Heart left ventricle (tissue), 16 donors: ENCODE results near the gene ZYX. TPM values are rescaled to one million over a fixed set of nuclear protein-coding genes. Genes with fewer than 3 reads are reported as not detected.
"Not testable (repeated sequence)": the region's sequence is repeated elsewhere in the genome, so short reads cannot be mapped to it uniquely, and the experiment has no call there.

Experiments
- ATAC-seq, 4 donors: fragments of 200-7000 bp; cut with Tn5 transposase; one replicate each; pipeline ENCODE4 v1.9.1; 2020 to 2022; ENCODE audit warnings: moderate library complexity in 4 of 4, mild to moderate bottlenecking in 3 of 4, moderate number of reproducible peaks in 1 of 4
- DNase-seq, 5 donors: peaks; one replicate each; pipeline ENCODE4 v3.0.0-alpha.2; 2020
- H3K27ac ChIP-seq, 12 donors: fragments of 200-600 bp; sonication (generic) in 4 of 12; one replicate each; pipeline versions ENCODE4 v1.5.0 to v1.8.0; 2016 to 2022; ENCODE audit warnings: mild to moderate bottlenecking in 2 of 12
- H3K27me3 ChIP-seq, 9 donors: fragments of 200-600 bp; sonication (generic) in 2 of 9; one replicate each; pipeline versions ENCODE4 v1.5.1 to v1.8.0; 2016 to 2022; ENCODE audit warnings: mild to moderate bottlenecking in 3 of 9
- H3K36me3 ChIP-seq, 9 donors: fragments of 200-600 bp; sonication (generic) in 2 of 9; one replicate each; pipeline versions ENCODE4 v1.5.0 to v1.8.0; 2018 to 2022; ENCODE audit warnings: mild to moderate bottlenecking in 2 of 9
- H3K4me1 ChIP-seq, 12 donors: fragments of 200-600 bp; sonication (generic) in 4 of 12; one replicate each; pipeline versions ENCODE4 v1.5.0 to v1.8.0; 2016 to 2022; ENCODE audit warnings: mild to moderate bottlenecking in 3 of 12
- H3K4me3 ChIP-seq, 12 donors: fragments of 200-600 bp; sonication (generic) in 4 of 12; one replicate each; pipeline versions ENCODE4 v1.5.0 to v1.8.0; 2017 to 2022; ENCODE audit warnings: mild to moderate bottlenecking in 9 of 12, moderate library complexity in 4 of 12
- H3K9me3 ChIP-seq, 12 donors: fragments of 200-600 bp; sonication (generic) in 4 of 12; one replicate each; pipeline versions ENCODE4 v1.5.0 to v1.8.0; 2016 to 2022; ENCODE audit warnings: mild to moderate bottlenecking in 1 of 12
- POLR2A ChIP-seq, 2 donors: fragments of 450-650 bp; IDR thresholded peaks; one replicate each; pipeline ENCODE4 v1.6.1; 2017; ENCODE audit warnings: antibody characterized with exemption in 2 of 2, mild to moderate bottlenecking in 2 of 2, moderate library complexity in 2 of 2
- WGBS, 4 donors: extraction: QIAGEN DNeasy Blood & Tissue Kit in 2 of 4; methylation state at CpG; one replicate each; pipeline versions ENCODE4 v1.1.5 to v1.1.7; 2013 to 2018; 5-methylcytosine and 5-hydroxymethylcytosine counted together
- intact Hi-C, 10 donors: fragments of 100-400 bp; cut with DNase I; formaldehyde crosslinking; loops; one replicate each; pipeline versions ENCODE4 v1.11.1 to v1.14.2; 2022
- polyA plus RNA-seq, 2 donors: library from polyadenylated mRNA; stranded (reverse); fragments of 200-250 nt; gene quantifications; one replicate each; pipeline ENCODE4 v1.2.3, GENCODE V29; 2013
- total RNA-seq, 9 donors: library from RNA; depleted of rRNA in 2 of 9; stranded (reverse); fragments of >200 nt in 2 of 9; fragmentation: NEBNext Ultra II Directional in 3 of 9; extraction: Animal tissue kit (Norgen Biotek cat#: 25700) in 3 of 9; gene quantifications; one replicate each; pipeline versions ENCODE4 v1.1.0 to v1.2.4, GENCODE V29; 2016 to 2023
- TF ChIP-seq, protein P1 (sequence below), 12 donors: fragments of 200-600 bp; sonication (generic) in 4 of 12; IDR thresholded peaks; one replicate each; pipeline versions ENCODE4 v1.5.0 to v1.8.0; 2018 to 2022; ENCODE audit warnings: antibody characterized with exemption in 12 of 12, mild to moderate bottlenecking in 5 of 12
- donor health status: ischemic (EF 13 %, LVEDD 7.1; RV severe dilation, severe dysfunction).
- donor health status: healthy with polysubstance abuse.
- donor health status: DM: no; HTN: yes; CAD: no.
- donor health status: DM: no; HTN: no; CAD: no.
- donor health status: ischemic (EF 25% LVEDD 6.9; RV normal size, moderate dysfunction).
- donor health status: ischemic (EF 25% LVEDD 5.7; RV mildly dilated, moderate dysfunction).
- donor health status: healthy.
- donor health status: DM: yes; HTN: yes; CAD: no.
- donor health status: ischemic (EF 35%, LVEDD 5.7; RV mildly dilated, moderate dysfunction).
- donor health status: nonischemic (EF 11% LVEDD 7.7; RV severe dilation, severe dysfunction).
- donor health status: DM: yes; HTN: yes; CAD: no.
- donor health status: PGD.
- donor health status: ischemic (EF 29% LVEDD 5.4; RV normal size, mild dysfunction).
- donor health status: nonischemic (EF 23%, LVEDD 6.1; RV moderate dilation, normal function).

ZYX gene
- total and polyA plus RNA-seq, 11 donors, result 55.9 to 217 (median 79.4) TPM

- Histone ChIP-seq H3K4me1 (no peaks in the 10 kb centered on the region), H3K9me3 (peaks cover 0 to 4% (median 0%) of the 10 kb centered on the region in 12 donors), H3K4me3 (no peak overlapping the region), H3K27me3 (peaks cover 0 to 17% (median 0%) of the 10 kb centered on the region in 9 donors), H3K36me3 (no peaks in the 10 kb centered on the region), H3K27ac (no peak overlapping the region)
- DNase-seq (no peak), ATAC-seq (no peak)
- 77 to 97% (median 90%) methylated on average over 2 to 3 of the region's 3 CpGs for WGBS, 4 donors
- intact Hi-C loops, result loop anchor here in 1 of 10 donors (10.0 kb wide), 1 partner anchor 73 kb away; no protein-coding TSS in a partner anchor
- TF ChIP-seq POLR2A (IDR thresholded peaks at IDR 0.05), result no peak
- TF ChIP-seq, protein P1, sequence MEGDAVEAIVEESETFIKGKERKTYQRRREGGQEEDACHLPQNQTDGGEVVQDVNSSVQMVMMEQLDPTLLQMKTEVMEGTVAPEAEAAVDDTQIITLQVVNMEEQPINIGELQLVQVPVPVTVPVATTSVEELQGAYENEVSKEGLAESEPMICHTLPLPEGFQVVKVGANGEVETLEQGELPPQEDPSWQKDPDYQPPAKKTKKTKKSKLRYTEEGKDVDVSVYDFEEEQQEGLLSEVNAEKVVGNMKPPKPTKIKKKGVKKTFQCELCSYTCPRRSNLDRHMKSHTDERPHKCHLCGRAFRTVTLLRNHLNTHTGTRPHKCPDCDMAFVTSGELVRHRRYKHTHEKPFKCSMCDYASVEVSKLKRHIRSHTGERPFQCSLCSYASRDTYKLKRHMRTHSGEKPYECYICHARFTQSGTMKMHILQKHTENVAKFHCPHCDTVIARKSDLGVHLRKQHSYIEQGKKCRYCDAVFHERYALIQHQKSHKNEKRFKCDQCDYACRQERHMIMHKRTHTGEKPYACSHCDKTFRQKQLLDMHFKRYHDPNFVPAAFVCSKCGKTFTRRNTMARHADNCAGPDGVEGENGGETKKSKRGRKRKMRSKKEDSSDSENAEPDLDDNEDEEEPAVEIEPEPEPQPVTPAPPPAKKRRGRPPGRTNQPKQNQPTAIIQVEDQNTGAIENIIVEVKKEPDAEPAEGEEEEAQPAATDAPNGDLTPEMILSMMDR (IDR thresholded peaks at IDR 0.05), result no peak
These were observed 40.9 kb downstream of the ZYX start for GRCh38 chr7:143422033-143422432.

- not testable (repeated sequence) for H3K4me1 ChIP-seq, H3K36me3 ChIP-seq, ATAC-seq, H3K27me3 ChIP-seq, H3K9me3 ChIP-seq, H3K4me3 ChIP-seq, DNase-seq, H3K27ac ChIP-seq
- intact Hi-C loops, result loop anchor here in 1 of 10 donors (10.0 kb wide), 1 partner anchor 70 kb away; no protein-coding TSS in a partner anchor
- 96 to 97% (median 97%) methylated on average over 10 to 34 of the region's 34 CpGs for WGBS, 4 donors
These were observed 43.3 kb downstream of the ZYX start for GRCh38 chr7:143424476-143424875.

- intact Hi-C loops, result loop anchor here in 1 of 10 donors (10.0 kb wide), 1 partner anchor 68 kb away; no protein-coding TSS in a partner anchor
- H3K27ac ChIP-seq, result no peak overlapping the region
- WGBS, 4 donors, result 84 to 97% (median 91%) methylated on average over 2 of the region's 2 CpGs
- no peaks in the 10 kb centered on the region for H3K36me3 ChIP-seq
- peaks cover 0 to 5% (median 0%) of the 10 kb centered on the region in 12 donors for H3K4me1 ChIP-seq
- H3K27me3 ChIP-seq, result no peaks in the 10 kb centered on the region
- no peak for DNase-seq
- ATAC-seq, result no peak
- H3K9me3 ChIP-seq, result no peaks in the 10 kb centered on the region
- no peak for TF ChIP-seq POLR2A (IDR thresholded peaks at IDR 0.05)
- TF ChIP-seq, protein P1 (IDR thresholded peaks at IDR 0.05), result no peak
- no peak overlapping the region for H3K4me3 ChIP-seq
These were observed 45.5 kb downstream of the ZYX start for GRCh38 chr7:143426479-143427142.

DNA sequence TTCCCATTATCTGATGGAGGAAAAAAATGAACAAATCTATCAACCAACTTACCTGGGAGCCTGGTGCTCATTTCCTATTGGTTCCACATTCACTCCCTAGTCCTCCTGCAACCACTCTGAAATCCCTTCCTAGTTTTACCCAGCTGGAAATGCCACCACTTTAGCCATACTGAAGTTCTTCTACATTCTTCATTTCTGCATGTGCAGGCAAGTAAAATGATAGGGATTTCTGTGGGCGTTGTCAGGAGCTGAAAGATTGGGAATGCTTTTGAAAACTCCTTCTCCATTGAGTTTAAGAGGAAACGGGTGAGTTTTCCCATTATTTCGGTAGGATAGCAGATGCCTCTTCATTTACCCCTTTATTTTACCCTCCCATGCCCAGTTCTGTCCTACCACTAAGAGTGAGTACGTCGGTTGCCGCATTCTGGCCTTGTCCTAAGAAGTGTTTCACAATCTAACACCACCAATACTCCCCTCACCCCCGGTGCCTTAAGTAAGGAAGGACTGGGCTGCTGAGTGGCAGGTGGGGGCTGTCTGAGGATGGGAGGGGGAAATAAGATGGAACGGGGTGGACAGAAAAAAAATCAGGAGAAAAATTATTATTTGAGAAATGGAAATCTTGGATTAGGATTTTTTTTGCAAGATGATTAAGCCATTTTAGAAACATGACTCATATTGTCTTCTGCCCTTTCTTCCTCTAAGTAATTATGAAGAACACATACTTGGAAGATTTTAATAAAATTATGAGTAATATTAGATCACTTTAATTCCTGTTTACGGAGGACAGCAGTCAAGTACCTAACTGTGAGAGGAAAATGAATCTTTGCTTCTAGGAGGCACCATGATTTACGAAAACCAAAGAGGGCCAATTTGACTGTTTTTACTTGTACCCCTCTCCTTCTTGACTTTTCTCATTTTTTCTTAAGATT, 48.9 kb downstream of the ZYX start:
- peaks cover 0 to 5% (median 0%) of the 10 kb centered on the region in 12 donors for H3K4me1 ChIP-seq
- intact Hi-C loops, result loop anchor here in 1 of 10 donors (10.0 kb wide), 1 partner anchor 65 kb away; no protein-coding TSS in a partner anchor
- no peaks in the 10 kb centered on the region for H3K36me3 ChIP-seq
- no peaks in the 10 kb centered on the region for H3K9me3 ChIP-seq
- ATAC-seq, result no peak
- TF ChIP-seq POLR2A (IDR thresholded peaks at IDR 0.05), result no peak
- TF ChIP-seq, protein P1 (IDR thresholded peaks at IDR 0.05), result no peak
- no peaks in the 10 kb centered on the region for H3K27me3 ChIP-seq
- H3K27ac ChIP-seq, result no peak overlapping the region
- DNase-seq, result no peak
- WGBS, 4 donors, result 80 to 84% (median 83%) methylated on average over 10 of the region's 10 CpGs
- H3K4me3 ChIP-seq, result no peak overlapping the region
